ENCODE data around the gene DOCK7.

GRCh38 chr1:62573675-62574074 lies 114.5 kb downstream of the DOCK7 start:
- TF ChIP-seq, protein P1, sequence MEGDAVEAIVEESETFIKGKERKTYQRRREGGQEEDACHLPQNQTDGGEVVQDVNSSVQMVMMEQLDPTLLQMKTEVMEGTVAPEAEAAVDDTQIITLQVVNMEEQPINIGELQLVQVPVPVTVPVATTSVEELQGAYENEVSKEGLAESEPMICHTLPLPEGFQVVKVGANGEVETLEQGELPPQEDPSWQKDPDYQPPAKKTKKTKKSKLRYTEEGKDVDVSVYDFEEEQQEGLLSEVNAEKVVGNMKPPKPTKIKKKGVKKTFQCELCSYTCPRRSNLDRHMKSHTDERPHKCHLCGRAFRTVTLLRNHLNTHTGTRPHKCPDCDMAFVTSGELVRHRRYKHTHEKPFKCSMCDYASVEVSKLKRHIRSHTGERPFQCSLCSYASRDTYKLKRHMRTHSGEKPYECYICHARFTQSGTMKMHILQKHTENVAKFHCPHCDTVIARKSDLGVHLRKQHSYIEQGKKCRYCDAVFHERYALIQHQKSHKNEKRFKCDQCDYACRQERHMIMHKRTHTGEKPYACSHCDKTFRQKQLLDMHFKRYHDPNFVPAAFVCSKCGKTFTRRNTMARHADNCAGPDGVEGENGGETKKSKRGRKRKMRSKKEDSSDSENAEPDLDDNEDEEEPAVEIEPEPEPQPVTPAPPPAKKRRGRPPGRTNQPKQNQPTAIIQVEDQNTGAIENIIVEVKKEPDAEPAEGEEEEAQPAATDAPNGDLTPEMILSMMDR (IDR thresholded peaks at IDR 0.05; ENCODE audit: low read length): no peak
- TF ChIP-seq EZH2phosphoT487 (IDR thresholded peaks at IDR 0.05; ENCODE audit: low read length): no peak
